CD1c-positive myeloid dendritic cell (primary cell): Measurements from ENCODE around the gene SH3TC2.
A peak's percentile ranks its signal among the peaks of the same experiment; 100 is the strongest.

Source experiments
- DNase-seq: peaks from one replicate; pipeline ENCODE4 v3.0.0-alpha.2; 2016; ENCODE audit errors: extremely low spot score

SH3TC2 gene

GRCh38 chr5:149060325-149060724 lies 2.5 kb downstream of the SH3TC2 start:
- no peak for DNase-seq

GRCh38 chr5:149056616-149057165 lies 6.2 kb downstream of the SH3TC2 start:
- no peak for DNase-seq

- DNase-seq = no peak
These were observed 8.4 kb downstream of the SH3TC2 start for GRCh38 chr5:149054416-149054815.

DNA sequence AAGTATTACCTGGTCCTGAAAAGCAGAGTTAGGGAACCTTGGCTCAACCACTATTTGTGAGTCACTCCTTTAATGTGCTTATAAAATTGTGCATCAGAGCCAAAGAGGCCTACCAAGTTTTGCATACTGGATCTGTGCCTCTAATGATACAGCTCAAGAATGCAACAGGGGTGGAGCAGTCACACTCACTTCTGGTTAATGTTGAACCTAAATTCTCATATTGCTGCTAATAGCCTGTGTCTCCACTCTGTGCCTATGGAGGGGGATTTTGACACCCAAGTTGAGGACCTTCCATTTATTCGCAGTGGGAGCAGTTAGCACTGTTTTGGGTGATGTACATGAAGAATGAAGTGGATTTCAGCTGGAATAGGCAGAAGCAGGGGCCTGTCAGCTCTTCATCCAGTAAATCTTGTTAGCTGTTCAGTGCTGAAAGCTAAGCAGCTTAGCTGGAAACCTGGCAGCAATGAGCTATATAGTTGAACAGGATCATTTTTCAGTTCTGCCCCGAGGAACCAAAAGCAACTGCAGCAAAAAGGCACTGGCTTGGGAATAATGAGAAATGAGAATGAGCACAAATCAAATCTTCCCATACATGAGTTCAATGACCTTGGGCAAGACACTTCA lies 9.7 kb downstream of the SH3TC2 start:
- no peak for DNase-seq

DNA sequence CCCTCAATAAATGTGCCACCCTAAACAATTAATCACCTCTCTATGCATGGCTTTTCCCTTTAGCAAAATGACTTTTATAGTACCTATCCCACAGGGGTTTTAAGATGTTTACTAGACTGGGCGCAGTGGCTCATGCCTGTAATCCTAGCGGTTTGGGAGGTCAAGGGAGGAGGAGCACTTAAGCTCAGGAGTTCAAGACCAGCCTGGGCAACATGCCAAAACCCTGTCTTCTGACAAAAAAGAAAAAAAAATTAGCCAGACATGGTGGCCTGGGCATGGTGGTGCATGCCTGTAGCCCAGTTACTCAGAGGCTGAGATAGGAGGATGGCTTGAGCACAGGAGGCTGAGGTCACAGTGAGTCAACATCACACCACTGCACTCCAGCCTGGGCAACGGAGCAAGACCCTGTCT lies 13.5 kb downstream of the SH3TC2 start:
- no peak for DNase-seq

DNA sequence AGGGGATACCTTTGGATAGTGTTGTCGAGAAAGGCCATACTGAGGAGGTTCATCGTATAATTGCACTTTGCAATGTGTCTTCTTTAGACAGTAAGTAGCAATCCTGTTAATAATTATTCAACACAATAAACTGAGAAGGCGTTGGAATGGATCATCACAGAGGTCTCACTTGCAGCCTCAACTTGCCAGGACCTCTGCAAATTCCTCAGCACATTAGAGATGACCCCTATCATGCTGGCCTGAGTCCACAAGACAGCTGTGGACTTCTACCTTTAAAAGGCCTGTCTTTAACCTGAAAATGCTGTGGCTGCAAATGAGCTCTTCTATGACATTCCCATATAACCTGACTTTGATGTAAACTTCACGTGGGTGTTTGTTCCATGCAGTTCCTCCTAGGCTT lies 14.1 kb downstream of the SH3TC2 start:
- no peak for DNase-seq

- DNase-seq = no peak
These were observed 15.4 kb downstream of the SH3TC2 start for GRCh38 chr5:149047462-149047861.

- no peak for DNase-seq
These were observed 16.5 kb downstream of the SH3TC2 start for GRCh38 chr5:149046196-149046829.

DNA sequence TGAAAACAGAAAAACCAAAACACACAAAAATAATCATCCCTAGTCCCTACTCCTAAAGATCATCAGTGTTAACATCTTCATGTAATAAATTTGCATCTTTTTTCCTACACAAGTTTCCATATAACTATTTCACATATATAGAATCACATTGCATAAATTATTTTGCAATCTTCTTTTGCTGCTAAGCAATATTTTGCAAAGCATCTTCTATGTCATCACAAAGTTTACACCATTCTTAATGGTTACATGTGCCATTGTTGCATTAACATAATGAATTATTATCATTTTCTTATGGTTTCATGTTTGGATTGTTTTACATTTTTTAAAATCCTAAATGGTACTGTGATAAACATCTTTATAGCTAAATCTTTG lies 17.8 kb downstream of the SH3TC2 start:
- DNase-seq = peak; percentile 16

DNA sequence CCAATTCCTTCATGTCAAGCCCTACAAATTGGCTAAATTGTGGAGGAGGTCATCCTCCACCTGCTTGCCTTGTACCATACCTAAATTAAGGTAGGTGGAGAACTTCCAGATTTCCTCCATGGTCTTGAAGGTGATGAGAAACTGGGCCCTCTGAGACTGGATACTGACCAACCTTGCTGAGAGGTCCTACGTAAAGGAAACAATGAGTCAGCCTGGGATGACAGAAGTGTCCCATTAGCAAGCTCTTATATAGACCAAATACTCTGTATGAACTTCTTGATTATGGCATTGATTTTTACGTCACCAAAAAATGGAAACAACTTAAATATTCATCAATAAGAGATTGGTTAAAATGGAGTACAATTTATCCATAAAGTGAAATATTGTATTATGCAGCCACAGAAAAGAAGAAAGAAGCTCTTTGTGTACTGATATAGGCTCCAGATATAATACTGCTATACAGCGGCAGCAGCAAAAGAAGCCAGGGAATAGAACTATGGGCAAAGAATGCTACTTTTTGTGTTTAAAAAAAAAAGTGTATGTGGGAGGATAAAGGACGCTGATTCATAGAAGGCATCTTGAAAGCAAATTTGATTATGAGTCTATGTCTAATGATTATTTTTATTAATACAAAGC lies 18.3 kb downstream of the SH3TC2 start:
- DNase-seq = peak; percentile 10

DNA sequence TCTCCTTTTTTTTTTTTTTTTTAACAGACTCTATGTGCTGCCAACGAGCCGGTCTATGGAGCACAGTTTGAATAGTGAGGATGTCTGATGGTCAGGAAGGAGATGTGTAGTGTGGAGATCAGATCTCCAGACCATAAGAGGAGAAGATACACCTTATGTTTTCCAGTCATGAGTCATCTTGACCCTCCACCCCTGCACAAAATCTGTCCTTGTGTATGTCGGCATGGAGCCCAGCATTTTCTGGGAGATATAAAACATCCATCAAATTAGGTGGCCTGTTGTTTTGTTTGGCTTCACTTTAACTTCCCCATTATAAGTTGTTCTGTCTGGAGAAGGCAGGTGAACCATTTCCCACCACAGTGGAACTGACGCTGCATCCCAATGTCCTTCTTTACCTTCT lies 19.2 kb downstream of the SH3TC2 start:
- no peak for DNase-seq

DNA sequence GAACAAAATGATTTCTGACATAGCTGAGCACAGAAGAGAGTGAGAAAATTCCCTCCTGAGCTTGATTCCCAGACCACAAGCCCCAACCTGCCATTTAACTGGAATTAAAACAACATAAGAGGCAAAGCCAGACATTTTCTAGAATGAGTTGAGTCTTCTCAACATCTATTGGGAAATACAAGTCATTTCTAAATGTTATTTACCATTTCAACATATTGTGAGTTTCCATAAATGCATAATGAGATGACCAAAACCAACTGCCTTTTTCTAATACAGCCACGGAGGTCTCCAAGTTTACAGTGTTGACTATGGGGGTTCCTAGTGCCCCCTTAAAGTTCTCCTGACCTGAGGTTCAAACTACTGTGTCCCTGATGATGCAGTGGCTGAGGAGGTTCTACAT lies 20.0 kb downstream of the SH3TC2 start:
- DNase-seq = no peak

DNA sequence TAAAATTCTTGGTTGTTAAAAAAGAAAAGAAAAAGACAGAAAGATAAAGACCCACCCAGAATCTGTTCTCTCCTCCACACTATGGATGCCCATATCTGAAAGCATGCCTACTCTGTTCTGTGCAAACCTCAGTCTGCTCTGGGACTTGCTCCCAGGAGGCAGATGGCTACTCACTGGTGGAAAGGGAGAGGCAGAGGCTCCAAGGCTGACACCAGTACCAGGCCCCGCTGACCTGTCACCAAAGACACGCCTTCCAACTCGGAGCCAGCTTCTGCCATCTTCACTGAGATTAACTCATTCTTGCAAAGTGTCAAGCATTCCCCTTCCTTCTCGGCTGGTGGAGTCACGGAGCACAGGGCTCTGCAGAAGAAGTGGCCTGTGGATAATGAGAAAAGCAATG lies 21.6 kb downstream of the SH3TC2 start:
- peak; percentile 17 for DNase-seq

- DNase-seq = no peak
These were observed 22.4 kb downstream of the SH3TC2 start for GRCh38 chr5:149040421-149040820.

DNA sequence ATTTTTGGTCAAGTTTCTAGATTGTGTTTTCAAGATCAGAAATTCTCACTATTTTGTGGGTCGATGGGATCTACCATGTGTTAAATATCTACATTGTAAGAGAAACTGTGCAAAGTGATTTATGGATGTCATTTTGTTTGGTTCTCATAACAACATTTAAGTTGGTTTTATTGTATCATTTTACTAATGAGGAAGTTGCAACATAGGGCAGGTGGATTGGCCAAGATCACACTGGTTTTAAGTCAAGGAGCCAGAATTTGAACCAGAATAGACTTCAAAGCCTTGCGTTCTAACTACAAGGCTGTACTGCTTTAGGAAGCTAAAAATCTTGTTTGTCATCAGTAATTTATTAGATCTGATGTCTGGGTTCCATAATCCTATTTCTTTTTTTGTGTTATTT lies 23.4 kb downstream of the SH3TC2 start:
- DNase-seq = peak; percentile 69

- DNase-seq = no peak
These were observed 24.4 kb downstream of the SH3TC2 start for GRCh38 chr5:149038336-149039080.

- peak; percentile 60 for DNase-seq
These were observed 25.0 kb downstream of the SH3TC2 start for GRCh38 chr5:149037817-149038216.

DNA sequence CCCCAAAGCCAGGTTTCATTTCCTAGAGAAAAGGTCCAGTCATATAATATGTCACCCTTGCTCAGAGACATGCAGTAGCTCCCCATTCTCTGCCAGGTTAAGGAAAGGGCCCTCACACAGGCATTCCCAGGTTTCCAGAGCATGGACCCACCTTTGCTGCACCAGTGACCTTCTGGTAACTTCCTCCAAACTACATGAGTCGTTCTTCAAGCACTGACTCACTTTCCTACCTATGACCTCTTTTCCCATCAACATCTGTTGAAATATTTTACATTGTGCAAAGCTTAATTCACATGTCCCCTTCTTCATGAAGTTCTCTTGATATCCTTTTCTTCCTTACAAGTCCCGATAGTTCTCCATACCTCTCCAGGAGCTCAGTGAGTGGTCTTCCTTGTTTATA lies 25.9 kb downstream of the SH3TC2 start:
- peak; percentile 18 for DNase-seq

DNA sequence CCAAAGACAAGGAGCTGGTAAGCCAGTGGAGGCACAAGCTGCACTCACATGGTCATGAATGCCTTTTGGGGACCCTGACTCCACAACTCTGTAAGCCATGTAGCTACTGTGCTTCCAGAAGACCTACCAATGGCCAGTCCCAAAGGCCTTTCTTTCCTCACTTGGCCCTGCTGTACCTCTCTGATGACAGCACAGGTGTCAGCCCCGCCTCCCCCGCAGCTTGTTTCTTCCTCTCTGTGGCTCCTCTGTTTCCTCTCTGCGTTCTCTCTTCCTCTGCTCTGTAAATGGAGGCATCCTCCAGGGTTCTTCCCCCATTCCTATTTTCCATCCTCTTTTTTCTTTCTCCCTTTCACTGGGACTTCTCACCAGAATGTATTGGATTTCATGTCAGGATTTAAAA lies 26.7 kb downstream of the SH3TC2 start:
- no peak for DNase-seq

DNA sequence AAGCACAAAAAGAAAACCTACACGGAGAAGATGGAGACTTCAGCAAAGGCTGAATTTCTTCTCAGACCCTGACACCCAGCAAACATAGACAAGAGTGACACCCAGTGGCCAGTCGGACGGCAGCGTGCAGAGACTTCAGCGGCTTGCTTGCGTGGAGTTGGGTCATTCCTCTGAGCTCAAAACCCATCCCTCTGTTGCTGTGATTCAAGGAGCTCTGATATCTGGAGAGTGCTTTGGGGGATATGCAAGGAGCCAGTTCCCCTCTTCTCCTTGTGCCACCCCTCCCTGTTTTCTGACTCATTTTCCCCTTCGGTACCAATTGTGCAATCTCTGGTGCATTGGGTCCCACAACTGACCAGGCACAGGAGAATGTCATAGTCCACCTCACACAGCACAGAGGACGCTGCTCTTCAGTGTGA lies 27.5 kb downstream of the SH3TC2 start:
- DNase-seq = peak; percentile 75

- no peak for DNase-seq
These were observed 31.9 kb downstream of the SH3TC2 start for GRCh38 chr5:149030838-149031397.

GRCh38 chr5:149030392-149030791 lies 32.5 kb downstream of the SH3TC2 start:
- no peak for DNase-seq
